K562 (cell line): ENCODE measurements around the gene RAB2B. TPM values are rescaled to one million over a fixed set of nuclear protein-coding genes. Genes with fewer than 3 reads are reported as not detected.

Source experiments
- ADNP ChIP-seq: fragments of 200-800 bp; sonication (Bioruptor generic); IDR thresholded peaks from 2 replicates; pipeline ENCODE4 v1.6.1; 2016; ENCODE audit warnings: missing genetic modification characterization, missing compliant biosample characterization
- BCLAF1 ChIP-seq, 2 experiments: fragments of 450-650 bp in 1 of 2; IDR thresholded peaks; 2 replicates each; pipeline ENCODE4 v1.6.1; 2011 to 2017; ENCODE audit warnings: low read depth in 2 of 2, antibody characterized with exemption in 1 of 2, borderline replicate concordance in 1 of 2, low read length in 1 of 2, mild to moderate bottlenecking in 1 of 2, mixed read lengths in 1 of 2; ENCODE audit not compliant: control insufficient read depth in 1 of 2
- CBFA2T2 ChIP-seq: fragments of 450-650 bp; conservative IDR thresholded peaks from 2 replicates; pipeline ENCODE4 v1.6.1; 2017; ENCODE audit warnings: mild to moderate bottlenecking
- CREB1 ChIP-seq, 2 experiments: sonication (generic) in 1 of 2; formaldehyde crosslinking in 1 of 2; IDR thresholded peaks; 2 replicates each; pipeline versions ENCODE4 v1.6.1 to v1.8.0; 2012 to 2022; ENCODE audit warnings: inconsistent platforms in 1 of 2, mild to moderate bottlenecking in 1 of 2, missing genetic modification reagents in 1 of 2, moderate library complexity in 1 of 2
- FOSL1 ChIP-seq: fragments of 200-800 bp; sonication (Bioruptor generic); conservative IDR thresholded peaks from 2 replicates; pipeline ENCODE4 v1.6.1; 2016; ENCODE audit warnings: missing genetic modification characterization, missing compliant biosample characterization
- GTF2E2 ChIP-seq: fragments of 200-800 bp; sonication (Bioruptor generic); IDR thresholded peaks from 2 replicates; pipeline ENCODE4 v1.6.1; 2016; ENCODE audit warnings: missing genetic modification characterization, missing compliant biosample characterization
- HOXB6 ChIP-seq: fragments of 250-450 bp; sonication (Bioruptor Pico); IDR thresholded peaks from 2 replicates; pipeline ENCODE4 v1.5.1; 2022; ENCODE audit warnings: mild to moderate bottlenecking, borderline replicate concordance
- ILK ChIP-seq: fragments of 450-650 bp; IDR thresholded peaks from 2 replicates; pipeline ENCODE4 v1.6.1; 2016; ENCODE audit warnings: missing genetic modification characterization, low read depth, mild to moderate bottlenecking, missing compliant biosample characterization, moderate library complexity, borderline replicate concordance
- L3MBTL2 ChIP-seq: fragments of 450-650 bp; IDR thresholded peaks from 2 replicates; pipeline ENCODE4 v1.6.1; 2016; ENCODE audit warnings: mild to moderate bottlenecking, moderate library complexity
- SLC30A9 ChIP-seq: fragments of 250-450 bp; sonication (Bioruptor Pico); IDR thresholded peaks from 2 replicates; pipeline ENCODE4 v1.8.0; 2022; ENCODE audit warnings: mild to moderate bottlenecking, moderate library complexity
- SRSF7 ChIP-seq: fragments of 200-400 bp; formaldehyde crosslinking; optimal IDR thresholded peaks from 2 replicates; pipeline ENCODE3; 2017; ENCODE audit warnings: mild to moderate bottlenecking, low read depth, low read length
- STAT5A ChIP-seq: IDR thresholded peaks from 2 replicates; pipeline ENCODE4 v1.6.1; 2012; ENCODE audit warnings: low read length, inconsistent platforms, borderline replicate concordance
- TOE1 ChIP-seq, 2 experiments: fragments of 450-650 bp in 1 of 2; sonication (generic) in 1 of 2; formaldehyde crosslinking in 1 of 2; IDR thresholded peaks; 2 replicates each; pipeline versions ENCODE4 v1.7.1 to v1.8.0; 2016 to 2022; ENCODE audit warnings: borderline replicate concordance in 2 of 2, mild to moderate bottlenecking in 2 of 2, antibody characterized with exemption in 1 of 2, inconsistent platforms in 1 of 2, low read depth in 1 of 2, missing genetic modification reagents in 1 of 2, moderate library complexity in 1 of 2
- ZBTB26 ChIP-seq: fragments of 450-650 bp; formaldehyde crosslinking; IDR thresholded peaks from 2 replicates; pipeline ENCODE4 v1.4.0; 2022; ENCODE audit warnings: missing genetic modification characterization
- ZNF3 ChIP-seq: fragments of 250-450 bp; sonication (Bioruptor Pico); IDR thresholded peaks from 2 replicates; pipeline ENCODE4 v1.5.0; 2021; ENCODE audit warnings: mild to moderate bottlenecking, moderate library complexity
- ZNF354B ChIP-seq: fragments of 250-450 bp; sonication (Bioruptor Pico); IDR thresholded peaks from 2 replicates; pipeline ENCODE4 v1.4.0; 2020
- ZNF76 ChIP-seq: fragments of 250-450 bp; sonication (Bioruptor Pico); IDR thresholded peaks from 2 replicates; pipeline ENCODE4 v1.4.0; 2020; ENCODE audit warnings: mild to moderate bottlenecking, moderate library complexity, borderline replicate concordance
- polyA plus RNA-seq, 8 experiments: library from polyadenylated mRNA; depleted of rRNA in 4 of 8; stranded (reverse) in 5 of 8; unstranded in 3 of 8; fragments of >200 nt; fragmentation: Nextera tagmentation in 2 of 8; fragmentation: Illumina TruSeq in 1 of 8; extraction: Ambion mirVana in 2 of 8; extraction: Trizol in 1 of 8; gene quantifications; 2 replicates each; pipeline versions ENCODE4 v1.2.1 to v1.2.3, GENCODE V29; 2011 to 2014; ENCODE audit warnings: inconsistent platforms in 1 of 8, missing spikeins in 1 of 8
- total RNA-seq, 7 experiments: library from RNA; depleted of rRNA in 6 of 7; stranded (reverse); fragments of >200 nt in 6 of 7; fragmentation: Illumina TruSeq in 2 of 7; extraction: Trizol in 2 of 7; gene quantifications; 2 replicates each; pipeline versions ENCODE4 v1.2.1 to v1.2.3, GENCODE V29; 2011 to 2021; ENCODE audit warnings: low replicate concordance in 1 of 7

Gene RAB2B
- total and polyA plus RNA-seq, 9 of the 15 experiments (the other 6 are each of a cell fraction or from before 2014, with no cell fraction given) = 4.6 to 19.8 (median 9.8) TPM

GRCh38 chr14:21475767-21476522 is 814 bp downstream of the RAB2B start (continued):
- TF ChIP-seq TOE1 (IDR thresholded peaks at IDR 0.05; ENCODE audit: borderline replicate concordance) (peak; percentile 51; the same call in 1 of the 2 replicates), TOE1 (CRISPR knock-in tag; IDR thresholded peaks at IDR 0.05; ENCODE audit: borderline replicate concordance, low read depth) (no peak), CREB1 (IDR thresholded peaks at IDR 0.05) (no peak), CREB1 (CRISPR knock-in tag; IDR thresholded peaks at IDR 0.05) (no peak), BCLAF1 (IDR thresholded peaks at IDR 0.05; ENCODE audit: borderline replicate concordance in 1 of 2, control insufficient read depth in 1 of 2, low read depth in 2 of 2, low read length in 1 of 2) (peak in 1 of 2 experiments; percentile 78; a peak in 1 of 4 replicates), GTF2E2 (tag) (0 out of 2 replicates have a peak, but pooled peaks have one; percentile 44), L3MBTL2 (no peak), CBFA2T2 (no peak), ADNP (tag) (no peak), HOXB6 (CRISPR knock-in tag) (no peak), ZNF76 (CRISPR knock-in tag) (no peak), ZNF3 (CRISPR knock-in tag) (no peak), SLC30A9 (no peak), SRSF7 (no peak), FOSL1 (no peak), ZBTB26 (CRISPR knock-in tag) (no peak), STAT5A (no peak), ZNF354B (CRISPR knock-in tag) (no peak), ILK (tag) (no peak)
